ENCODE measurements around the gene TUBGCP6.

GRCh38 chr22:50177537-50178470 is 67.0 kb downstream of the TUBGCP6 start:
- TF ChIP-seq, protein P1, sequence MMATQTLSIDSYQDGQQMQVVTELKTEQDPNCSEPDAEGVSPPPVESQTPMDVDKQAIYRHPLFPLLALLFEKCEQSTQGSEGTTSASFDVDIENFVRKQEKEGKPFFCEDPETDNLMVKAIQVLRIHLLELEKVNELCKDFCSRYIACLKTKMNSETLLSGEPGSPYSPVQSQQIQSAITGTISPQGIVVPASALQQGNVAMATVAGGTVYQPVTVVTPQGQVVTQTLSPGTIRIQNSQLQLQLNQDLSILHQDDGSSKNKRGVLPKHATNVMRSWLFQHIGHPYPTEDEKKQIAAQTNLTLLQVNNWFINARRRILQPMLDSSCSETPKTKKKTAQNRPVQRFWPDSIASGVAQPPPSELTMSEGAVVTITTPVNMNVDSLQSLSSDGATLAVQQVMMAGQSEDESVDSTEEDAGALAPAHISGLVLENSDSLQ (IDR thresholded peaks at IDR 0.05), result no peak
- TF ChIP-seq TARDBP (IDR thresholded peaks at IDR 0.05) (no peak), FOXM1 (IDR thresholded peaks at IDR 0.05; ENCODE audit: borderline replicate concordance) (no peak), BHLHE40 (IDR thresholded peaks at IDR 0.05; ENCODE audit: borderline replicate concordance) (no peak)
